GM19023 (cell line): ENCODE results near the gene ZFAND2A.
"Not testable (repeated sequence)": the region's sequence is repeated elsewhere in the genome, so short reads cannot be mapped to it uniquely, and the experiment has no call there.

Source experiments
- ATAC-seq: cut with Tn5 transposase; IDR thresholded peaks from one replicate; pipeline ENCODE4 v1.9.1; 2021; ENCODE audit warnings: mild to moderate bottlenecking, moderate library complexity; ENCODE audit not compliant: unreplicated experiment

ZFAND2A gene

GRCh38 chr7:1175967-1176851, 16.2 kb upstream of the ZFAND2A start:
- ATAC-seq, result no peak

GRCh38 chr7:1175597-1175966, 15.6 kb upstream of the ZFAND2A start:
- no peak for ATAC-seq

GRCh38 chr7:1174881-1175596, 15.0 kb upstream of the ZFAND2A start:
- no peak for ATAC-seq

GRCh38 chr7:1174002-1174401, 14.0 kb upstream of the ZFAND2A start:
- ATAC-seq, result no peak

GRCh38 chr7:1172666-1173523, 12.9 kb upstream of the ZFAND2A start:
- no peak for ATAC-seq

- not testable (repeated sequence) for ATAC-seq
Observed at GRCh38 chr7:1171516-1171915, 11.5 kb upstream of the ZFAND2A start.

GRCh38 chr7:1170741-1171501, 10.9 kb upstream of the ZFAND2A start:
- ATAC-seq, result no peak

- ATAC-seq, result peak; percentile 92
Observed at GRCh38 chr7:1169409-1170368, 9.7 kb upstream of the ZFAND2A start.

- ATAC-seq, result no peak
Observed at GRCh38 chr7:1168422-1168821, 8.4 kb upstream of the ZFAND2A start.

GRCh38 chr7:1164436-1164835, 4.4 kb upstream of the ZFAND2A start:
- no peak for ATAC-seq

GRCh38 chr7:1163121-1163520, 3.1 kb upstream of the ZFAND2A start:
- ATAC-seq, result no peak

- ATAC-seq, result peak; percentile 26
Observed at GRCh38 chr7:1160670-1161021, 650 bp upstream of the ZFAND2A start.

GRCh38 chr7:1159231-1159630, 765 bp downstream of the ZFAND2A start:
- not testable (repeated sequence) for ATAC-seq

- ATAC-seq, result no peak
Observed at GRCh38 chr7:1158203-1159126, 1.5 kb downstream of the ZFAND2A start.

GRCh38 chr7:1156782-1157535, 3.0 kb downstream of the ZFAND2A start:
- no peak for ATAC-seq

- ATAC-seq, result not testable (repeated sequence)
Observed at GRCh38 chr7:1155818-1156781, 3.9 kb downstream of the ZFAND2A start.
